Measurements from ENCODE around the gene B3GLCT.
A peak's percentile ranks its signal among the peaks of the same experiment; 100 is the strongest.
"Not testable (repeated sequence)": the region's sequence is repeated elsewhere in the genome, so short reads cannot be mapped to it uniquely, and the experiment has no call there.

The B3GLCT gene

GRCh38 chr13:31172001-31172400 lies 27.8 kb upstream of the B3GLCT start:
- peak; percentile 83 for DNase-seq (ENCODE audit: low read depth)
- H3K4me3 ChIP-seq (ENCODE audit: low read length): no peak overlapping the region
- TF ChIP-seq CTCF (IDR thresholded peaks at IDR 0.05; ENCODE audit: insufficient read depth, low read depth, low read length, missing control alignments): no peak

GRCh38 chr13:31172535-31172934 lies 27.2 kb upstream of the B3GLCT start:
- peak; percentile 90 for DNase-seq (ENCODE audit: low read depth)
- TF ChIP-seq CTCF (IDR thresholded peaks at IDR 0.05; ENCODE audit: insufficient read depth, low read depth, low read length, missing control alignments): no peak

GRCh38 chr13:31174018-31174417 lies 25.8 kb upstream of the B3GLCT start:
- peak; percentile 16 for DNase-seq (ENCODE audit: low read depth)
- no peak overlapping the region for H3K4me3 ChIP-seq (ENCODE audit: low read length)
- TF ChIP-seq CTCF (IDR thresholded peaks at IDR 0.05; ENCODE audit: insufficient read depth, low read depth, low read length, missing control alignments): peak; percentile 3

More at GRCh38 chr13:31172535-31172934, 27.2 kb upstream of the B3GLCT start:
- no peak overlapping the region for H3K4me3 ChIP-seq (ENCODE audit: low read length)

GRCh38 chr13:31175847-31176532 lies 23.8 kb upstream of the B3GLCT start:
- DNase-seq (ENCODE audit: low read depth): no peak
- TF ChIP-seq CTCF (IDR thresholded peaks at IDR 0.05; ENCODE audit: insufficient read depth, low read depth, low read length, missing control alignments): no peak
- H3K4me3 ChIP-seq (ENCODE audit: low read length): no peak overlapping the region

GRCh38 chr13:31177813-31178495 lies 21.8 kb upstream of the B3GLCT start:
- H3K4me3 ChIP-seq (ENCODE audit: low read length); DNase-seq (ENCODE audit: low read depth): not testable (repeated sequence)

- no peak overlapping the region for H3K4me3 ChIP-seq (ENCODE audit: low read length)
- no peak for DNase-seq (ENCODE audit: low read depth)
- no peak for TF ChIP-seq CTCF (IDR thresholded peaks at IDR 0.05; ENCODE audit: insufficient read depth, low read depth, low read length, missing control alignments)
These were observed 20.5 kb upstream of the B3GLCT start for GRCh38 chr13:31179241-31179640.

GRCh38 chr13:31179754-31180153 lies 20.0 kb upstream of the B3GLCT start:
- no peak for DNase-seq (ENCODE audit: low read depth)
- no peak overlapping the region for H3K4me3 ChIP-seq (ENCODE audit: low read length)
- no peak for TF ChIP-seq CTCF (IDR thresholded peaks at IDR 0.05; ENCODE audit: insufficient read depth, low read depth, low read length, missing control alignments)

Measured in epithelial cell of esophagus (primary cell).